Stimulated activated CD8-positive, alpha-beta memory T cell treated with anti-CD3 and anti-CD28 coated beads, Interleukin-7, amount 100 ng/mL, for 24 hours (primary cell): ENCODE results near the gene NEK9.
A peak's percentile ranks its signal among the peaks of the same experiment; 100 is the strongest.
"Not testable (repeated sequence)": the region's sequence is repeated elsewhere in the genome, so short reads cannot be mapped to it uniquely, and the experiment has no call there.

Experiments
- DNase-seq: peaks from one replicate; pipeline ENCODE4 v3.0.0-alpha.2; 2020; ENCODE audit warnings: low read depth

Gene NEK9

GRCh38 chr14:75126679-75127473, at the start of gene NEK9:
Gene NEK9 (minus strand): TSS chr14:75127048. CDS start chr14:75126921, 127 bp downstream.
- peak; percentile 82 for DNase-seq

GRCh38 chr14:75176142-75176820, 49.4 kb upstream of the NEK9 start, which contains the start of gene TMED10:
Gene TMED10 (minus strand): TSS chr14:75176612. CDS start chr14:75176579, 33 bp downstream.
- peak; percentile 83 for DNase-seq

- DNase-seq, result no peak
These were observed 48.9 kb upstream of the NEK9 start for GRCh38 chr14:75175677-75176141.

DNA sequence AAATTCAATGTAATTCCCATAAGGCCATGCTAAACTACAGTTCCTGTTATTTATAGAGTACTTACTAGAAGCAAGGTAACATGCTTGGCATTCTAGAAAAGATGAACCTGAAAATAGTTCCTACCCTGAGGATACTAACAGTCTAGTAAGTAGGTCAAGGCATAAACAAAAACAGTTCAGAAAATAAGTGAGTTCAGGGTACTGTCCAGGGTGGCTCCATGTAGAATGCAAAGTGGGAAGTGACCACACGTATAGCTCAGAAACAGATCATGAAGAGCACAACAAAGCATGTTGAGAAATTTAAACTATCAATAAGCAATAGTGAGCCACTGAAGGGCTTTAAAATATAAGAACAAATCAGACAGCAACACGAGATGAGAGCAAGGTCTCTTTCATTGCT, 47.2 kb upstream of the NEK9 start:
- no peak for DNase-seq

- DNase-seq, result no peak
These were observed 43.9 kb upstream of the NEK9 start for GRCh38 chr14:75170772-75171171.

- no peak for DNase-seq
These were observed 41.9 kb upstream of the NEK9 start for GRCh38 chr14:75168586-75169335.

- no peak for DNase-seq
These were observed 40.5 kb upstream of the NEK9 start for GRCh38 chr14:75167325-75167724.

DNA sequence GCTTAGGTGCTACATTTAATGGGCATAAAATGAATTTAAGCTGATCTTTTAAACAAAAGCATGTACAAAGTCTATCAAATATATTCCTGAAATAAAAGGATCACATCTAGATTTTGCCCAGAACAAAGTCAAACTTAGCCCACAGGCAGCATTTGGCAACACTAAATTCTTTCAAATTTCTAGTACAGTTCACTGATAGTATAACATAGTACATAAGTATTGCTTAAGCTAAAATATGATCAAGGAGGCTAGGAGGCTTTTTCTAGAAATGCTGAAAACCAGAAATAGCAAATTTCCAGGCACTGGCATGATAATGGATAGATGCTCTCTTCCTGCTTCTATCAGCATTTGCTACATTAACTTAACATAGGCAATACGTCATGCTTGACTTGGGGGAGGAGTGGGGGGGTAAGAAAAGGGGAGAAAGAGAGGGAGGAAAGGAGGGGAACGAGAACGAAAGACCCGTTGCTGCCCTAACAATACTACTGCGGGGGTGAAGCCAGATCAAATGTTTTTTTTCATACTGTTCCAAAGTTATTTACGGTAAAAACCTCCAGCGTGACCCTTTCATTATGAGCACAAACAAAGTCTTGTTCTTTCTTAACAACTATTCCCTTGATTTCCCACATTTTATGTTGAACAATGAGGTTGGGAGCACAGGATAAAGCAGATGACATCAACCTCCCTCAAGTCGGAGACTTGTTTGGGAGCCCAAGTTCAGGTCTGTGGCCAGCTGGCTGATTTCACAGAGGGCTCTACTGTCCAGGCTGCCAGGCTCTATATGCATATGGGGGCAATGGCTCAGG, 38.9 kb upstream of the NEK9 start:
- no peak for DNase-seq

GRCh38 chr14:75164809-75165208, 38.0 kb upstream of the NEK9 start:
- DNase-seq, result no peak

DNA sequence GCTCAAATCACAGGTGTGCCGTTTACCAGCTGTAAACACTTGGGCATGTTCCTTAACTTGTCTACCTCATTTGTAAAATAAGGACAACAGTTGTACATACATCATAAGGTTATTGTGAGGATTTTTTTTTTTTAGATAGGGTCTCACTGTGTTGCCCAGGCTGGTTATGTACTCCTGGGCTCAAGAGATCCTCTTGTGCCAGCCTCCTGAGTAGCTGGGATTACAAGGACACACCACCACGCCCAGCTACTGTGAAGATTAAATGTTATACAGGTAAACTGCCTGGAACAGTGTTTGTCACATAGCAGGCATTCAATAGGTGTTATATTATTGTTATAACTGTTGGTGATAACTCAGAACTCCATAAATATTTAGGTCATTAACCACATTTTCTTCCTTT, 36.8 kb upstream of the NEK9 start:
- DNase-seq, result no peak

DNA sequence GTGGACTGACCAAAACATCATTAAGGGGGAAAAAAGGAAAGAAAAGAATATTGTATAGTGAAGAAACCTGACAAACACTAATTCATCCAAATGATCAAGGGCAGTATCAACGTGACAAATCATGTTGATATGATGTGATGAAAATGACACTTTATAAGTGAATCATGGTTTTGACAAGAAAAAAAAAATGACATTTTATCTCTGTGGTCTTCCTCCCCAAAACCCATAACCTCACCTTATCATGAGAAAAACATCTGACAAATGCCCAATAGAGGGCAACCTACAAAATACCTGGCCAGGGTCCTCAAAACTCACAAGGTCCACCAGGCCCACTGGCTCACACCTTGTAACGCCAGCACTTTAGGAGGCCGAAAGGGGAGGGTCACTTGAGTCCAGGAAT, 35.8 kb upstream of the NEK9 start:
- no peak for DNase-seq

DNA sequence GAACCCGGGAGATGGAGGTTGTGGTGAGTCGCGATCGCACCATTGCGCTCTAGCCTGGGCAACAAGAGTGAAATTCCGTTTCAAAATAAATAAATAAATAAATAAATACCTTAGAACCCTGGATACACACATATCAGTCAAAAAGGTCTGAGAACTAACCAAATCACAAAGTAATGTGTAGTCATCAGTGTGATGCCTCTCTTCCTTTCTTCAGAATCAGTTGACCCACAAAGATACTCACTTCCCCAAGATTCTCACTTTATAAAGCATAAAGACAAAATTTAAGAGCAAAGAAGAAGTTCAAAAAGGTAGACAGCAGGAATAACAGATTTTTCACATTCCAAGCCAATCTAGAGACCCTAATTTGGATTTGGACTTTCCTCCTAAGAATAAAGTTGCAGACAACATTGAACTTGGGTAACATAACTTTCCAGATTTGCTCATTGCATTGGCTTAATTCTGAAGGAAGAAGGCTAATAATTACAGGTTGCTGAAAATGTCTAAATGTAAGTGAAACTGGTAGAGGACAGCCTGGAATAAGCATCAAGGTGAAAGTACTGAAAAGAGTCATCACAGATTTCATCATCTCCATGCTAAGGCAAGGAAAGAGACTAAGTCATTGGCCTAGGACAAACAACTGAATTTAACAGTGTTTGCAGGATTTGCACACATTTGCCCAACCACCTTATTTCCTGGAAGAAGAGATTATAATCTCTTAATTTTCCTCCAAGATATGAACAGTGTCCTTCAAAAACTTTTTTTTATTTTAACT, 32.2 kb upstream of the NEK9 start:
- no peak for DNase-seq

GRCh38 chr14:75156901-75157300, 30.1 kb upstream of the NEK9 start:
- no peak for DNase-seq

GRCh38 chr14:75156111-75156510, 29.3 kb upstream of the NEK9 start:
- DNase-seq, result no peak

GRCh38 chr14:75155169-75155568, 28.3 kb upstream of the NEK9 start:
- DNase-seq, result no peak

- DNase-seq, result no peak
These were observed 26.4 kb upstream of the NEK9 start for GRCh38 chr14:75153295-75153694.

GRCh38 chr14:75151851-75152250, 25.0 kb upstream of the NEK9 start:
- DNase-seq, result no peak

- DNase-seq, result not testable (repeated sequence)
These were observed 23.8 kb upstream of the NEK9 start for GRCh38 chr14:75150637-75151036.

GRCh38 chr14:75150150-75150549, 23.3 kb upstream of the NEK9 start:
- no peak for DNase-seq

- DNase-seq, result no peak
These were observed 20.7 kb upstream of the NEK9 start for GRCh38 chr14:75147423-75148071.
